Vagina (tissue), 2 donors: ENCODE data around the gene AP4M1. TPM values are rescaled to one million over a fixed set of nuclear protein-coding genes. Genes with fewer than 3 reads are reported as not detected.

Experiments
- DNase-seq, 2 donors: peaks; one replicate each; pipeline ENCODE4 v3.0.0-alpha.2; 2017; ENCODE audit errors: extremely low spot score in 2 of 2
- H3K27ac ChIP-seq: fragments of 200-600 bp; sonication (generic); one replicate; pipeline ENCODE4 v1.5.1; 2019
- H3K27me3 ChIP-seq: fragments of 200-600 bp; sonication (generic); one replicate; pipeline ENCODE4 v1.5.1; 2019
- H3K36me3 ChIP-seq, 2 donors: fragments of 200-600 bp; sonication (generic); one replicate each; pipeline ENCODE4 v1.5.1; 2017 to 2019
- H3K4me1 ChIP-seq: fragments of 200-600 bp; sonication (generic); one replicate; pipeline ENCODE4 v1.5.1; 2019
- H3K4me3 ChIP-seq, 2 donors: fragments of 200-600 bp; sonication (generic); 1 replicate in 1 of 2; 2 replicates in 1 of 2; pipeline ENCODE4 v1.5.1; 2016 to 2019
- H3K9me3 ChIP-seq: fragments of 200-600 bp; sonication (generic); one replicate; pipeline ENCODE4 v1.5.1; 2019
- POLR2A ChIP-seq, 2 donors: fragments of 450-650 bp; IDR thresholded peaks; one replicate each; pipeline ENCODE4 v1.6.1; 2017; ENCODE audit warnings: antibody characterized with exemption in 2 of 2, mild to moderate bottlenecking in 2 of 2, moderate library complexity in 2 of 2
- POLR2AphosphoS5 ChIP-seq, 2 donors: sonication (generic); formaldehyde crosslinking; IDR thresholded peaks; one replicate each; pipeline ENCODE4 v1.9.0; 2017; ENCODE audit warnings: antibody characterized with exemption in 2 of 2, mild to moderate bottlenecking in 2 of 2, low read depth in 1 of 2; ENCODE audit not compliant: insufficient read depth in 1 of 2
- intact Hi-C: fragments of 100-400 bp; cut with DNase I; formaldehyde crosslinking; loops from one replicate; pipeline ENCODE4 v1.15.1; 2023
- total RNA-seq: library from RNA; depleted of rRNA; stranded (reverse); fragments of >200 nt; gene quantifications from one replicate; pipeline ENCODE4 v1.2.3, GENCODE V29; 2016
- TF ChIP-seq, protein P1 (sequence below), 3 experiments: fragments of 450-650 bp in 2 of 3; fragments of 200-600 bp in 1 of 3; sonication (generic) in 1 of 3; IDR thresholded peaks; one replicate each; pipeline ENCODE4 v1.5.1; 2017 to 2019; ENCODE audit warnings: antibody characterized with exemption in 3 of 3, mild to moderate bottlenecking in 2 of 3, moderate library complexity in 2 of 3

The AP4M1 gene, protein sequence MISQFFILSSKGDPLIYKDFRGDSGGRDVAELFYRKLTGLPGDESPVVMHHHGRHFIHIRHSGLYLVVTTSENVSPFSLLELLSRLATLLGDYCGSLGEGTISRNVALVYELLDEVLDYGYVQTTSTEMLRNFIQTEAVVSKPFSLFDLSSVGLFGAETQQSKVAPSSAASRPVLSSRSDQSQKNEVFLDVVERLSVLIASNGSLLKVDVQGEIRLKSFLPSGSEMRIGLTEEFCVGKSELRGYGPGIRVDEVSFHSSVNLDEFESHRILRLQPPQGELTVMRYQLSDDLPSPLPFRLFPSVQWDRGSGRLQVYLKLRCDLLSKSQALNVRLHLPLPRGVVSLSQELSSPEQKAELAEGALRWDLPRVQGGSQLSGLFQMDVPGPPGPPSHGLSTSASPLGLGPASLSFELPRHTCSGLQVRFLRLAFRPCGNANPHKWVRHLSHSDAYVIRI
- total RNA-seq = 26.3 TPM

DNA sequence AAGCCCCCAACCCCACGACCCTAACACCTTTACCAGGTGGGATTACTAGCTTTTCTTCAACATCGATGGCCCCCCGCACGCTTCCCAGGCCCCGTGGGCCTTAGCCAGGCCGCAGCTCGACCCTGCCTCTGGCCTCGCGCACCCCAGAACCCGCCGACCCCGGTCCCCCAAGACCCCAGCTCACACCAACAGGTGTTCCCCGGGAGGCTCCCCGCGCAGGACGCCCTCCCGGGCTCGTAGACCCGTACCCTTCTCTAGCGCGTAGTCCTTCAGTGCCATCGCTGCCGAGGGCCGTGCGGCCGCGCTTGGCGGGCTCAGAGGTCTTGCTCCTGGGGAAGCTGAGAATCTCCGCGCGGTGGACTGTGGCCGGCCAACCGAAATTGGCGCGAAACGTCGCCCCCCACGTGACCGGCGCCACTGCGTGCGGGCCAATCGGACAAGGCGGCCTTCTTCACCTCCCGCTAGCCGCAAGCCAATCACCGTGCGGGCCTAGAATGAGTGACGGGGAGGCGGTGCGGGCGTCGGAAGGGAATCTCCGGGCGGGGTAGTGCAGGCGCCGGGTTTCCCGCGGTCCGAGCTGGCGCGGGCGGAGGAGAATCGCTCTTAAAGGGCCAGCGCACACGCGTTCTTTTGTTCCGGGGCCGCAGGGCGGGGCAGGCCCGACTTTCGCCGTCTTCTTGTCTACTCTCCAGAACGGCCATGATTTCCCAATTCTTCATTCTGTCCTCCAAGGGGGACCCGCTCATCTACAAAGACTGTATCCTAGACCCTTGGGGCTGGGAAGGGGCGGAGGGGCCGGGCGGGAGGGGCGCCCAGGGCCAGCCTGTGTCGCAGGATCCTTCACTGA, at the start of gene AP4M1, which contains the start of gene MCM7:
TSS of gene AP4M1 (plus strand) at position 628 of the 847 bp plus-strand sequence. CDS start at position 700, 72 bp downstream.
TSS of gene MCM7 (minus strand) at position 382 of the 847 bp plus-strand sequence. CDS start at position 279, 103 bp downstream.
- no peaks in the 10 kb centered on the region for H3K27me3 ChIP-seq
- H3K4me3 ChIP-seq = peak within 1 kb of the TSS; percentile 81 to 96
- H3K4me1 ChIP-seq = peaks cover 34% of the 10 kb centered on the region
- intact Hi-C loops = no loop called here
- TF ChIP-seq POLR2A (IDR thresholded peaks at IDR 0.05) (no peak), POLR2AphosphoS5 (IDR thresholded peaks at IDR 0.05; ENCODE audit: insufficient read depth in 1 of 2, low read depth in 1 of 2) (peak; percentile 76 to 90)
- TF ChIP-seq, protein P1, sequence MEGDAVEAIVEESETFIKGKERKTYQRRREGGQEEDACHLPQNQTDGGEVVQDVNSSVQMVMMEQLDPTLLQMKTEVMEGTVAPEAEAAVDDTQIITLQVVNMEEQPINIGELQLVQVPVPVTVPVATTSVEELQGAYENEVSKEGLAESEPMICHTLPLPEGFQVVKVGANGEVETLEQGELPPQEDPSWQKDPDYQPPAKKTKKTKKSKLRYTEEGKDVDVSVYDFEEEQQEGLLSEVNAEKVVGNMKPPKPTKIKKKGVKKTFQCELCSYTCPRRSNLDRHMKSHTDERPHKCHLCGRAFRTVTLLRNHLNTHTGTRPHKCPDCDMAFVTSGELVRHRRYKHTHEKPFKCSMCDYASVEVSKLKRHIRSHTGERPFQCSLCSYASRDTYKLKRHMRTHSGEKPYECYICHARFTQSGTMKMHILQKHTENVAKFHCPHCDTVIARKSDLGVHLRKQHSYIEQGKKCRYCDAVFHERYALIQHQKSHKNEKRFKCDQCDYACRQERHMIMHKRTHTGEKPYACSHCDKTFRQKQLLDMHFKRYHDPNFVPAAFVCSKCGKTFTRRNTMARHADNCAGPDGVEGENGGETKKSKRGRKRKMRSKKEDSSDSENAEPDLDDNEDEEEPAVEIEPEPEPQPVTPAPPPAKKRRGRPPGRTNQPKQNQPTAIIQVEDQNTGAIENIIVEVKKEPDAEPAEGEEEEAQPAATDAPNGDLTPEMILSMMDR (IDR thresholded peaks at IDR 0.05) = no peak
- peaks cover 0 to 41% of the 10 kb centered on the region in 2 donors for H3K36me3 ChIP-seq
- DNase-seq = peak; percentile 99
- peak within 1 kb of the TSS; percentile 95 for H3K27ac ChIP-seq
- no peaks in the 10 kb centered on the region for H3K9me3 ChIP-seq

DNA sequence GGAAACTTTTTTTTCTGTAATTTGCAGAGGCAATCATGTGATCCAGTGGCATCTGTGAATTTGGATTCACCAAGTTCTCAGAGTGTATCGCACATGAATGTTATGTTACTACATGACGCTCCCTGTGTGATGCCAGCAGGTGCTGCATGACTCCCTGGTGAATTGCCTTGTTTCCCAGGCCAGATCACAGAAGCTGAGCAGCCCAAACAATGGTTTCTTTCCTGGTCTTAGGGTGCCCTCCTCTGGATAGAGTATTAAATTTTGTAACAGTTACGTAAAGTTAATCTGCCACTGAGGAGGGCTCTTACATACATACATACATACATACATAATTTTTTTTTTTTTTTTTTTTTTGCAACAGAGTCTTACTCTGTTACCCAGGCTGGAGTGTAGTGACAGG, 48.2 kb upstream of the AP4M1 start:
- intact Hi-C loops = no loop called here
- Histone ChIP-seq H3K9me3 (no peaks in the 10 kb centered on the region), H3K36me3 (peaks cover 0 to 15% of the 10 kb centered on the region in 2 donors), H3K4me3 (no peak overlapping the region), H3K4me1 (peaks cover 40% of the 10 kb centered on the region), H3K27me3 (no peaks in the 10 kb centered on the region), H3K27ac (no peak overlapping the region)
- TF ChIP-seq POLR2AphosphoS5 (IDR thresholded peaks at IDR 0.05; ENCODE audit: insufficient read depth in 1 of 2, low read depth in 1 of 2) (peak in 1 of 2 donors; percentile 45), POLR2A (IDR thresholded peaks at IDR 0.05) (no peak)
- no peak for DNase-seq

DNA sequence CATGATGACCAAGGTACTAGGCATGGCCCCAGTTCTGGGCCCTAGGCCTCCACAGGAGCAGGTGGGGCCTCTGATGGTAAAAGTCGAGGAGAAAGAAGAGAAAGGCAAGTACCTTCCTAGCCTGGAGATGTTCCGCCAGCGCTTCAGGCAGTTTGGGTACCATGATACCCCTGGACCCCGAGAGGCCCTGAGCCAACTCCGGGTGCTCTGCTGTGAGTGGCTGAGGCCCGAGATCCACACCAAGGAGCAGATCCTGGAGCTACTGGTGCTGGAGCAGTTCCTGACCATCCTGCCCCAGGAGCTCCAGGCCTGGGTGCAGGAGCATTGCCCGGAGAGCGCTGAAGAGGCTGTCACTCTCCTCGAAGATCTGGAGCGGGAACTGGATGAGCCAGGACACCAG, 44.4 kb upstream of the AP4M1 start:
- no peak overlapping the region for H3K4me3 ChIP-seq
- H3K27me3 ChIP-seq = no peaks in the 10 kb centered on the region
- no peak for DNase-seq
- no peaks in the 10 kb centered on the region for H3K9me3 ChIP-seq
- peaks cover 17% of the 10 kb centered on the region for H3K4me1 ChIP-seq
- TF ChIP-seq, protein P1 (IDR thresholded peaks at IDR 0.05) = no peak
- TF ChIP-seq POLR2A (IDR thresholded peaks at IDR 0.05) (no peak), POLR2AphosphoS5 (IDR thresholded peaks at IDR 0.05; ENCODE audit: insufficient read depth in 1 of 2, low read depth in 1 of 2) (no peak)
- intact Hi-C loops = no loop called here
- H3K36me3 ChIP-seq = peaks cover 0 to 45% of the 10 kb centered on the region in 2 donors
- no peak overlapping the region for H3K27ac ChIP-seq

DNA sequence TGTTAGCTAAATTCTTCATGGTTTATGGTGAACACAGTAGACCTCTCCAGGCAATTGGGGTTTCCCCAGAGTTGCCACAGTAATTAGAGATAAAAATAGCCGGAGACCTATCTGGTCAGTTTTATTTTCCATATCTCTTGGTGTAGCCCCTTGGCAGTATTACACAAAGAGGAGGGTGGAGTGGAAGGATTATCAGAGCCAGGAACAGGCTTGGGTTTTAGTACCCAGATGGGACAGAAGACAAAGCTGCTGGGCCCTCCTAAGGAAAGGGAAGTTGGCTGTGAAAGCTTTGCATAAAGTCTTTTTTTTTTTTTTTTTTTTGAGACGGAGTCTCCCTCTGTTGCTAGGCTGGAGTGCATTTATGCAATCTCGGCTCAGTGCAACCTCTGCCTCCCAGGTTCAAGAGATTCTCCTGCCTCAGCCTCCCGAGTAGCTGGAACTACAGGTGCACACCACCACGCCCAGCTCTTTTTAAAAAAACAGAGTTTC, 42.1 kb upstream of the AP4M1 start:
- Histone ChIP-seq H3K9me3 (no peaks in the 10 kb centered on the region), H3K27me3 (no peaks in the 10 kb centered on the region), H3K36me3 (peaks cover 0 to 60% of the 10 kb centered on the region in 2 donors), H3K27ac (no peak overlapping the region), H3K4me3 (no peak overlapping the region), H3K4me1 (peaks cover under 1% of the 10 kb centered on the region)
- TF ChIP-seq POLR2A (IDR thresholded peaks at IDR 0.05) = no peak
- TF ChIP-seq POLR2AphosphoS5 (IDR thresholded peaks at IDR 0.05; ENCODE audit: insufficient read depth in 1 of 2, low read depth in 1 of 2) = no peak
- TF ChIP-seq, protein P1 (IDR thresholded peaks at IDR 0.05) = no peak
- DNase-seq = no peak
- intact Hi-C loops = no loop called here

DNA sequence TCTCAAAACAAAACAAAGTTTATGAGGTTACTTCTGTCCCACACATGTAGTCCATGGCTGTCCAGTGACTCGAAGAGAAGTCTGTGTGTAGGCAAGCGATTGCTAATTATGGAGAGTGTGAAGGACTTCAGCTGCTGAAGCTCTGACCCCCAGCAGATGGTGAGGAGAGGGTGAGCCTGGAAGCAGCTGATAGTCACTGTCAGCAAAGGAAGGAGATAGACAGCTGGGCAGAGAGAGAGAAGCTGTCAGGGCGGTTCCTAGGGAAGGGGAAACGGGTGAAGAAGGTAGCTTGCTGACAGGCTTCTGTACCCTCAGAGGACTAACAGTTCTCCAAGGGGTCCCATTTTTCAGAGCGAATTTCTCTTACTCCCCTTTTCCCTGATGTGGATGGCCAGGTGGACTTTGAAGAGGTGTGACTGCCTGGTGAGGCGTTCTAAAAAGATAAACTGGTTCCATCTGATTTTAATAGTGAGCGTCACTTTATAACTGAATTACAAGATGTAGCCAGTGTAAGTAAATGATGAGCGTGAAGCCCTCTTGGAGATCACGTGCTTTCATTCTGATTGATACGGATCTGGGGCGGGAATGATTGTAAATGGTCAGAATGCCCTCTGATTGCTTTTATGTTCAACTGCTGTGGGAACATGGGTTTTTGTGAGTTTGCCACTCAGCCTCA, 39.8 kb upstream of the AP4M1 start:
- no peaks in the 10 kb centered on the region for H3K27me3 ChIP-seq
- no peak for TF ChIP-seq POLR2A (IDR thresholded peaks at IDR 0.05)
- no peak for TF ChIP-seq POLR2AphosphoS5 (IDR thresholded peaks at IDR 0.05; ENCODE audit: insufficient read depth in 1 of 2, low read depth in 1 of 2)
- TF ChIP-seq, protein P1 (IDR thresholded peaks at IDR 0.05) = no peak
- DNase-seq = no peak
- H3K36me3 ChIP-seq = peaks cover 0 to 65% of the 10 kb centered on the region in 2 donors
- no peak overlapping the region for H3K27ac ChIP-seq
- H3K9me3 ChIP-seq = no peaks in the 10 kb centered on the region
- intact Hi-C loops = no loop called here
- no peak overlapping the region for H3K4me3 ChIP-seq
- H3K4me1 ChIP-seq = peaks cover 17% of the 10 kb centered on the region
